ENCODE results near the gene HJURP. TPM values are rescaled to one million over a fixed set of nuclear protein-coding genes. Genes with fewer than 3 reads are reported as not detected.

Gene HJURP
- total RNA-seq, 1 donor from 2014 or later, result 7.7 TPM

DNA sequence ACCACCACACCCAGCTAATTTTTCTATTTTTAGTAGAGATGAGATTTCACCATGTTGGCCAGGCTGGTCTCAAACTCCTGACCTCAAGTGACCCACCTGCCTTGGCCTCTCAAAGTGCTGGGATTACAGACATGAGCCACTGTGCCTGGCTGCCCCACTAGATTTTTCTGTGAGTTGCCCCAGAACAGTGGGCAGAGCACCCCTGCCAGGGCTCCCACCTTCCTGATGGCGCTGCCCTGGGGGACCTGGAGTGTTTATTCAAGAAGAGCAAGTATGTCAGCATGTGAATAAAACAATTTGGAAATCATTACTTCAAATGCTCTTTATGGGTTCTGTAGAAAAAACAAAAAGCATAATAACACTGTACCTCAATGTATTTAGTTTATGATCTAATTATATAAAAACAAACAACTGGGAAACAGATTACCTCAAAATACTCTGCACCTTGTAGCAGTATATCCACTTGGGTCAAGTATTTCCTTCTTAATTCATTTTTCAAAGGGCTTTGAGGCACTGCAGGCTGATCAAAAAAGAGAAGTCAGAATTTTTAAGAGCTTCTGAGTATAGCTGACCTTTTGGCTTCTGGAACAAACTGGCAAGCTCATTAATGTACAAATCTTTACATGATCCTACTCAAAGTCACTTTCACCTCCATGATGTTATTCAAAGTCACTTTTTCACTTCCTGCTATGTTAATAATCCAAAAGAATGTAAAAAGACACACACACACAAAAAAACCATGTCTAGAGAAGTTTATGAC, 8.9 kb downstream of the HJURP start:
- H3K27ac Mint-ChIP-seq (ENCODE audit: unreplicated experiment), result no peak overlapping the region
- DNase-seq (ENCODE audit: extremely low spot score, unreplicated experiment), result no peak
- no peaks in the 10 kb centered on the region for H3K9me3 Mint-ChIP-seq (ENCODE audit: unreplicated experiment)
- TF ChIP-seq, protein P1, sequence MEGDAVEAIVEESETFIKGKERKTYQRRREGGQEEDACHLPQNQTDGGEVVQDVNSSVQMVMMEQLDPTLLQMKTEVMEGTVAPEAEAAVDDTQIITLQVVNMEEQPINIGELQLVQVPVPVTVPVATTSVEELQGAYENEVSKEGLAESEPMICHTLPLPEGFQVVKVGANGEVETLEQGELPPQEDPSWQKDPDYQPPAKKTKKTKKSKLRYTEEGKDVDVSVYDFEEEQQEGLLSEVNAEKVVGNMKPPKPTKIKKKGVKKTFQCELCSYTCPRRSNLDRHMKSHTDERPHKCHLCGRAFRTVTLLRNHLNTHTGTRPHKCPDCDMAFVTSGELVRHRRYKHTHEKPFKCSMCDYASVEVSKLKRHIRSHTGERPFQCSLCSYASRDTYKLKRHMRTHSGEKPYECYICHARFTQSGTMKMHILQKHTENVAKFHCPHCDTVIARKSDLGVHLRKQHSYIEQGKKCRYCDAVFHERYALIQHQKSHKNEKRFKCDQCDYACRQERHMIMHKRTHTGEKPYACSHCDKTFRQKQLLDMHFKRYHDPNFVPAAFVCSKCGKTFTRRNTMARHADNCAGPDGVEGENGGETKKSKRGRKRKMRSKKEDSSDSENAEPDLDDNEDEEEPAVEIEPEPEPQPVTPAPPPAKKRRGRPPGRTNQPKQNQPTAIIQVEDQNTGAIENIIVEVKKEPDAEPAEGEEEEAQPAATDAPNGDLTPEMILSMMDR (IDR thresholded peaks at IDR 0.05), result no peak
- no peaks in the 10 kb centered on the region for H3K27me3 Mint-ChIP-seq (ENCODE audit: unreplicated experiment)
- H3K4me3 Mint-ChIP-seq (ENCODE audit: unreplicated experiment), result no peak overlapping the region
- peaks cover 14% of the 10 kb centered on the region for H3K36me3 Mint-ChIP-seq (ENCODE audit: unreplicated experiment)
- peaks cover 6% of the 10 kb centered on the region for H3K4me1 Mint-ChIP-seq (ENCODE audit: unreplicated experiment)

DNA sequence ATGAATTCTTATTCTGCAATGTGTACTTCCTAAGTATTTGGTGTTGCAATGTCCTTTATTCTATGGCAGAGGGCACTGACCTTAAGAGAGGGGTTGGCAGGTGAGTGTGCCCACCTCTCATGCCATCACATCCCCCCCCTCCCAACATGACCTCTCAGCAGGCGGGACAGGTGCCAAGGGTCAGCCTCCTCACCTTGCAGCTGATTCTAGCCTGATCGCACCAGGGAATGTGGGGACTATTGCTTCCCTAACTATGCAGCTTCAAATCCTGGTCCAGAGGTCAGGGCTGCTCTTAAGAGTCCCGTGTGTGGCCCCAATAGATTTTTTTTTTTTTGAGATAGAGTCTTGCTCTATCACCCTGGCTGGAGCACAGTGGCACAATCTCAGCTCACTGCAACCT, 9.5 kb downstream of the HJURP start:
- Mint-ChIP-seq H3K36me3 (ENCODE audit: unreplicated experiment) (peaks cover 14% of the 10 kb centered on the region), H3K9me3 (ENCODE audit: unreplicated experiment) (no peaks in the 10 kb centered on the region), H3K4me1 (ENCODE audit: unreplicated experiment) (peaks cover 9% of the 10 kb centered on the region), H3K27me3 (ENCODE audit: unreplicated experiment) (no peaks in the 10 kb centered on the region), H3K4me3 (ENCODE audit: unreplicated experiment) (no peak overlapping the region), H3K27ac (ENCODE audit: unreplicated experiment) (no peak overlapping the region)
- peak; percentile 40 for DNase-seq (ENCODE audit: extremely low spot score, unreplicated experiment)
- TF ChIP-seq, protein P1 (IDR thresholded peaks at IDR 0.05), result no peak

DNA sequence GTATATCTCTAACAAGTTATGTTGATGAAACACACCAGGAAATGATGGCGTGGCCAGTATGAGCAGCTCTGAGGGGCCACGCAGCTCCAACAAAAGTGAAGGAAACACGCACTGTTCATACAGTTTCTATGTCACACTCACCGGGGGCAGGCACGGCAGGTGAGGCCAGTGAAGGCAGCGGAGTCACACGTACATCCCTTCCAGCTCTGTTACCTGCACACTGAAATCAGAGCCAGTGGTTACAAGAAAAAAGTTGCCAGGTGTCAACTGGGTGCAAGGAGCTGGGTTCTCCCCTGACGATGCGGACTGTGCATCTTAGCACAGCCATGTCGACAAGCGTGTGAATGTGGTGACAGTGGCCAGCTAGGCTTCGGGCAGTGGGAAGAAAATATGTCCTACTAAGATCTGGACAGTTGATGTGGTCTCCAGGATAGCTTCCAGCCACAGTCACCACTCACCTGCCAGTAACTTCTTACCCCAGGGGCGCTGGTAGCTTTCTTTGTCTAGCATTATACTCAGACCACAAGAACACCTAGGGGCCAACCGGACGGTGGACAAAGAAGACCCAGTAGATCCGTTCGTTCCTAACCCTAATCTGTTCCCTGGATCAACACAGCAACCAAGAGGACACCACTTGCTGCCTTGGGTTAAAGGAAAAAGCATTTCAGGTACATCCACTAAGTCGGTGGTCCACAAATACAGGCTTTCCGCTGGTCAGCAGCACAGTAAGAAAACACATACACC, 10.1 kb downstream of the HJURP start:
- H3K4me3 Mint-ChIP-seq (ENCODE audit: unreplicated experiment), result no peak overlapping the region
- H3K4me1 Mint-ChIP-seq (ENCODE audit: unreplicated experiment), result peaks cover 9% of the 10 kb centered on the region
- peaks cover 14% of the 10 kb centered on the region for H3K36me3 Mint-ChIP-seq (ENCODE audit: unreplicated experiment)
- H3K9me3 Mint-ChIP-seq (ENCODE audit: unreplicated experiment), result no peaks in the 10 kb centered on the region
- TF ChIP-seq, protein P1 (IDR thresholded peaks at IDR 0.05), result no peak
- DNase-seq (ENCODE audit: extremely low spot score, unreplicated experiment), result peak; percentile 36
- H3K27me3 Mint-ChIP-seq (ENCODE audit: unreplicated experiment), result no peaks in the 10 kb centered on the region
- no peak overlapping the region for H3K27ac Mint-ChIP-seq (ENCODE audit: unreplicated experiment)

DNA sequence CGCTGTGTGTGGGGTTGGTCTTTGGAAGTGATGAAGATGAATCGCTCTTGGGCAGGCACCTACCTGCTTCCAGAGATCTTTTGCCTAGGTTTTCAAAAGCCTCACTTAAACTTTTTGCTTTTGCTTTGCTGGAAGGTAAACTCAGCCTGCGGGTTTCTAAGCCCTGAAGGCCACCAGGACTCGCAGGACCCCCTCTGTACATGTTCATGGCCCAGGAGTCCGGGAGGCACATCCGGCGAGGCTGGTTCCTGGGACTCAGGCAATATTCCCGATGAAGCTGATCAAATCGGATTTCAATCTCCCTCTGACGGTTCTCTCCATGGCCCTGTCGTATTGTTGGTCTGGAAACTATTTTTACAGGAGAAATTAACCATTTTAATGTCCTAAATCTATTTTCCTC, 13.2 kb downstream of the HJURP start:
- Mint-ChIP-seq H3K4me3 (ENCODE audit: unreplicated experiment) (no peak overlapping the region), H3K4me1 (ENCODE audit: unreplicated experiment) (peaks cover 23% of the 10 kb centered on the region), H3K27me3 (ENCODE audit: unreplicated experiment) (no peaks in the 10 kb centered on the region), H3K9me3 (ENCODE audit: unreplicated experiment) (no peaks in the 10 kb centered on the region), H3K36me3 (ENCODE audit: unreplicated experiment) (peaks cover 14% of the 10 kb centered on the region), H3K27ac (ENCODE audit: unreplicated experiment) (no peak overlapping the region)
- peak; percentile 54 for DNase-seq (ENCODE audit: extremely low spot score, unreplicated experiment)
- TF ChIP-seq, protein P1 (IDR thresholded peaks at IDR 0.05), result no peak

DNA sequence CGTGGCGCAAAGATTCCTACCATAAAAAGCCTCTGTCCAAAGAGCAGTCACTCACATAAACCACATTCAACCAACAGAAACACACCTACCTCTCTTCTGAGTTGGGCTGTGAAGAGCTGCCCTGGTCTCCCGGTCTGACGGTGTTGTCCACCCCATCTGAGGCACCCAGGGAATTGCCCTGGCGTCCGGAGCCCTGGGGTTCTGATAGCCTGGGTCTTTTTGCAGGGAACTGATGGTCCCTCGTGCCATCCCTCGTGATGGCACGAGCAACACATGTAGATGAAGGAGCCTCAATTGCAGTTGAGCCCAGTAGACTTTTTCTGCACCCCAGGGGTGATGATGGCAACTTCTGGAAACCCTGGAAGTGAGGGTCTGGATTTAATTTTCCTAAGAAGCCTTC, 13.8 kb downstream of the HJURP start:
- peaks cover 20% of the 10 kb centered on the region for H3K4me1 Mint-ChIP-seq (ENCODE audit: unreplicated experiment)
- H3K27ac Mint-ChIP-seq (ENCODE audit: unreplicated experiment), result no peak overlapping the region
- DNase-seq (ENCODE audit: extremely low spot score, unreplicated experiment), result peak; percentile 53
- H3K9me3 Mint-ChIP-seq (ENCODE audit: unreplicated experiment), result no peaks in the 10 kb centered on the region
- H3K4me3 Mint-ChIP-seq (ENCODE audit: unreplicated experiment), result no peak overlapping the region
- H3K27me3 Mint-ChIP-seq (ENCODE audit: unreplicated experiment), result no peaks in the 10 kb centered on the region
- H3K36me3 Mint-ChIP-seq (ENCODE audit: unreplicated experiment), result peaks cover 14% of the 10 kb centered on the region
- TF ChIP-seq, protein P1 (IDR thresholded peaks at IDR 0.05), result no peak

All from osteocyte (in vitro differentiated cells).